ENCODE data around the gene CHMP1B. TPM values are rescaled to one million over a fixed set of nuclear protein-coding genes. Genes with fewer than 3 reads are reported as not detected.
"Not testable (repeated sequence)": the region's sequence is repeated elsewhere in the genome, so short reads cannot be mapped to it uniquely, and the experiment has no call there.

Gene CHMP1B
- polyA plus RNA-seq, 4 donors: 35.9 to 50.5 (median 46.4) TPM

DNA sequence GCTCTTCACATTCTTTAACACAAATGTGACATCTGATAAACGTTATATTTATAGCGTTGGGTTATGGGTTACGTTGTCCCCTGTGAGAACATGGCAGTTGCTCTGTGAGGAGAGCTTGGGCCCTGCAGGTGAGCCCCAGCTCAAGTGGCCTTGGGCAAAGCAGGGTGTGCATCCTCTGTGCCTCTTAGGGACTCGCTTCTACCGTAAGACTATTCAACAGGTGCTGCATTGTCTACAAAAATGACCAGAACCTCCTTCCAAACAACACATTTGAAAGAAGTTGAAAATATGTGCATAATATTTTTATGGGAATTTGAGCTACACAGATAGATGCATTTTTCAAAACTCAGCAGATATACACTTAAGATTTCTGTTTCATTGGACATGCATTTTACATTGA lies 16.4 kb upstream of the CHMP1B start:
- no peak for DNase-seq (ENCODE audit: low read depth in 4 of 4, low spot score in 3 of 4)

DNA sequence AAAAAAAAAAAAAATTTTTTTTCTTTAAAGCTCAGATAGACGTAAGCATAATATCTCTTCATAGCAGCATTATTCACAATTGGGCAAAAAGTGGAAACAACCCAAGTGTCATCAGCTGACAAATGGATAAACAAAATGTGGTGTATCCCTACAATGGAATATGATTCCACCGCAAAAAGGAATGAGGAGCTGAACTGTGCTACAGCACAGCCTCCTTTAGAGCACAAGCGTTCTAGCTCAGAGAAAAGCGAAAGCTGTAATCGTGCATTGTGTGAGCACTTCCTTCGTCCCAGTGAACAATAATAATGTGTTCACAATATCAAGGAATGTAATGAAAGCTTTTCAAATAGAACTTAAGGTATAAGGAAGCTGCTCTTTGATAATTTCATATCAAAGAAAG lies 11.7 kb upstream of the CHMP1B start:
- DNase-seq (ENCODE audit: low read depth in 4 of 4, low spot score in 3 of 4): no peak

DNA sequence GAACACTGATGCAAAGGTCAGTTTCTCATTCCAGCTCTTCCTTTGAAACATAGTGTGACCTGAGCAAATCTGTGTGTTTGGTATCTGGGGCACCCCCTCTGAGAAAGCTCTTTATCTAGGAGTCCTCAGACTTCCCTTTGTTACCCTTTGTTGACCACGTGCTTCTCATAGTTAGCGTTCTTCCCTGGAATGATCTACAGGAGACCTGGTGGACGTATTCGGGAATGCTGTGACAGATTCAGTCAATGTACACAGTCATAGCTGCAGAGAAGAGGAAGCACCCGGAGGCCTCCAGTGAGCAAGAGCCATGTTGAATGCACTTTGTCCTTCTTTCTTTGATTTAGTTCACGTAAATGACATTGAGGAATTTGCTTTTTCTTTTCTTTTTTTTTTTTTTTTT lies 10.7 kb upstream of the CHMP1B start:
- no peak for DNase-seq (ENCODE audit: low read depth in 4 of 4, low spot score in 3 of 4)

DNA sequence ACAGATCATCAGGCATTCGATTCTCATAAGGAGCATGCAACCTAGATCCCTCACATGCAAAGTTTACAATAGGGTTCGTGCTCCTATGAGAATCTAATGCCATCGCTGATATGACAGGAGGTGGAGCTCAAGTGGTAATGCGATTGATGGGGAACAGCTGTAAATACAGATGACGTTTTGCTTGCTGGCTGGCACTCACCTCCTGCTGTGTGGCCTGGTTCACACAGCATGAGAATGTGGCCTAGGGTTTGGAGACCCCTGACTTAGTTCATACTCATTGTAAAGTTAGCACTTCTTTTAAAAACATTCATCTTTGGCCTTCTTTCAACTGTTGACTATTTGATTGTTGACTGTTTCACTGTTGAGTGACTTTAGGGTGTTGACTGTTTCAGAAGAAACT lies 8.7 kb upstream of the CHMP1B start:
- no peak for DNase-seq (ENCODE audit: low read depth in 4 of 4, low spot score in 3 of 4)

DNA sequence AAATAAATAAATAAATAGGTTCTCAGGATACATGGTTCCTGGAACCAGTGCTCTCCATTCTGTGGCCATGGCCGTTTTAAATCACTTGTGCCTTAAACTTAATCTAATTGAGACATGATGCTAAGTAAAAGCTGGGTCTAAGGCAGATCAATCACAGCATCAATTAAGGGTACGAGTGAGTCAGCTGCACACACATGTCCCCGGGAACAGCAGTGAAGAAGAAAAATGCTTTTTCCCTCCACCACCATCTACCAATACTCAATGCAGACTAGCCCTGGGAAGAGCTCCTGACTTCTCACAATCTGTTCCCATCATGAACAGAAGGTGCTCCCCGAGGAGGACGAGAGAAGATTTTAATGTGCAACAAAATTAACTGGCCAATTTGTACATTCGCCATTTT lies 6.8 kb upstream of the CHMP1B start:
- DNase-seq (ENCODE audit: low read depth in 4 of 4, low spot score in 3 of 4): no peak

DNA sequence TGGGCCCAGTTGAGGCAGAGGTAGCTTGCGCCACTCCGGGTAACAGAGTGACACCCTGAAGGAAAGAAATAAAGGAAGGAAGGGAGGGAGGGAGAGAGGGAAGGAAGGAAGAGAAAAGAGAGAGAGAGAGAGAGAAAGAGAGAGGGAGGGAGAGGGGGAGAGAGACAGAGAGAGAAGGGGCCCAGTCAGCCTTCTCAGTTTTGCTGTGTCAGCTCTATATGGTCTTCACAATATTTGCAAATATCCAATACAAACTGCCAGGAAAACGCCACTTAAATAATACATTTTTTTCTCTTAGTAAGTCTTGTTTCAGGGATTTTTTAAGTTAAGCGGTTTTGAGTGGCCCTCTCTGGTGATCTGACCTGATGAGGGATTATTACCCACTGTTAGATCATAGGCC lies 5.6 kb upstream of the CHMP1B start:
- no peak for DNase-seq (ENCODE audit: low read depth in 4 of 4, low spot score in 3 of 4)

DNA sequence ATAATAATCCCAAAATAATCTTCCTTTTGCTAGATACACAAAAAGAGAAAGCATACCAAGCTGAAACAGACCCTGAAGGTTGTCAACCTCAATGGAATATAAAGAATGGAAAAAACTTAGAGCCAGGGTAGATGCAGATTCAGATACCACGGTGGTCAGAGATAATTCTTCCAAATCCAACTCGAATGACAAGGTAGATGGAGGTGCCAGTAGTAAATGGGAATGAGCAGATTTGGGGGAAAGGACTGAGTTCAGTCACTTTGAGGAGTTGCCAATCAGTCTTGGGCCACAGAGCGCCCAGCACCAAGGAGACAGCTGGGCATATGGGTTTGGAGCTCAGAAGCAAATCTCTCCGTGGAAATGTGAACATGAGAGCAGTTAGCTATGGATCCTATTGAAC lies 3.4 kb upstream of the CHMP1B start:
- DNase-seq (ENCODE audit: low read depth in 4 of 4, low spot score in 3 of 4): no peak

DNA sequence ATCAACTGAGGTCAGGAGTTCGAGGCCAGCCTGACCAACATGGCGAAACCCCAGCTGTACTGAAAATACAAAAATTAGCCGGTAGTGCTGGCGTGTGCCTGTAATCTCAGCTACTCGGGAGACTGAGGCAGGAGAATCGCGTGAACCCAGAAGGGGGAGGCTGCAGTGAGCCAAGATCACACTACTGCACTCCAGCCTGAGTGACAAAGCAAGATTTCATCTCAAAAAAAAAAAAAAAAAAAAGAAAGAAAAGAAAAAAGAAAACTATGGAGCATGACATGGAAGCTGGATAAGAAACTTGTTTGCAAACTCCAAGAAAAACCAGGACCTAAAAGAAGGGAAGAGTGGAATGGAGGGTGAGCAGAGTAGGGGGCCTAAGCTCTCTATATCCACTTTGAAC lies 1.9 kb upstream of the CHMP1B start:
- no peak for DNase-seq (ENCODE audit: low read depth in 4 of 4, low spot score in 3 of 4)

DNA sequence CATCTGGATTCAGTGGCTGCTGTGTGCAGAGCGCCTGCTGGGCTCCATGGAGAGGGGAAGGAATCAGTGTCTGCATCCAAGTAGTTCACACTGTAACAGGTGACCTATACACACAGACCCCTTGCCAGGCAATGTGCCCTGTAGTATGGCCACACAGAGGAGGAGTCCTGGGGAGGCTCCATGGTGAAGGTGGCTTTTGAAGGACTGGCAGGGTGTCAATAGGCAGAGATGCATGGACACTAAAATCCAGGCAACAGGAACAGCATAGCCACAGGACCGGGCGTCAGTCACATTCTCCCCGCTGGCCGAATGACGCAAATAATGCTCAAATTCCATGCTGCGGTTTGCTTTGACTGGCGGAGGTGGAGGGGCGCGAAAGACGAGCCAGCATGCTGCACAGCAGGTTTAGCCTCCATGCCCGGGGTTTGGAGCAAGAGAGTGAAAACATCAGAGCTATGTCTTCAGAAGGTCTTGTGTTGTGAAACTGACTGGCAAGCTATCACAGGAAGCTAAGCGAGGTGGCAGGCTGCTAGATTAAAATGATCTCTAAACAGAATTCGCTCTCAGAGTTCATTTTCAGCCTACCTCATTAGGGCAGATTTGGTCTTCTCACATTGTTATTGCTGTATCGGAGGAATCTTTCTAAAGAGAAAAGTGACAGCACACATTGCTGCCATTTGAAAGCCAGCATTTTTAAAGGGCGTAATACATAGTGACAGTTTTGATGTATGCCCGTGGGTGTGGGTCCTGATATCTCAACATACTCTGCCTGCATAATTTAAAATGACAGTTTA lies 1.2 kb upstream of the CHMP1B start:
- peak in 2 of 4 donors; percentile 18 to 20 for DNase-seq (ENCODE audit: low read depth in 4 of 4, low spot score in 3 of 4)

DNA sequence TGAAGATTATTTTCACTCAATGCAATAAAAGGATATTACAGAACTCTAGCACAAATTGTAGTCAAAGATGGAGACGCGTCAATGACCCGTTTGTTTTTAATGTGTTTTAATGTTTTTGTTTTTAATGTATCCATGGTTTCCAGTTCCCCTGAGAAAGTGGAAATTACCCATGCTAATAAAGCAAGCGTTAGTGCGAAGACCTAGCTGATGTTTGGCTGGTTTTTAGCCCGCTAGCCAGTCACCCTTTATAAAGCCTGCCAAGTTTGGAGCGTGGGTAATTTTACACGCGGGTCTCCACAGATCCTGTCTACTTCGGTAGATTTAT lies 430 bp upstream of the CHMP1B start:
- DNase-seq (ENCODE audit: low read depth in 4 of 4, low spot score in 3 of 4): peak in 1 of 4 donors; percentile 16

DNA sequence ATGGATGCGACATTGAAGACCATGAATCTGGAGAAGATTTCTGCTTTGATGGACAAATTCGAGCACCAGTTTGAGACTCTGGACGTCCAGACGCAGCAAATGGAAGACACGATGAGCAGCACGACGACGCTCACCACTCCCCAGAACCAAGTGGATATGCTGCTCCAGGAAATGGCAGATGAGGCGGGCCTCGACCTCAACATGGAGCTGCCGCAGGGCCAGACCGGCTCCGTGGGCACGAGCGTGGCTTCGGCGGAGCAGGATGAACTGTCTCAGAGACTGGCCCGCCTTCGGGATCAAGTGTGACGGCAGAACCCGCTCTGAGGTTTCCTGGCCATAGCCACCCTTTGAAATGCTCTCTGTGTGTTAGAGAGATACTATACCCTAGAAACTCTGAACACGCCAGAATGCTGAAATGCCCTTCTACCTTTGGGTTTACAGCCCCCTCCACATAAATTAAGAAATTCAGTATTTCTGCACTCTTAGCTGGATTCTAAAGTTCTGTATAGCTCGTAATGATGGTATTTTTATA lies 659 bp downstream of the CHMP1B start:
- peak in 1 of 4 donors; percentile 12 for DNase-seq (ENCODE audit: low read depth in 4 of 4, low spot score in 3 of 4)

DNA sequence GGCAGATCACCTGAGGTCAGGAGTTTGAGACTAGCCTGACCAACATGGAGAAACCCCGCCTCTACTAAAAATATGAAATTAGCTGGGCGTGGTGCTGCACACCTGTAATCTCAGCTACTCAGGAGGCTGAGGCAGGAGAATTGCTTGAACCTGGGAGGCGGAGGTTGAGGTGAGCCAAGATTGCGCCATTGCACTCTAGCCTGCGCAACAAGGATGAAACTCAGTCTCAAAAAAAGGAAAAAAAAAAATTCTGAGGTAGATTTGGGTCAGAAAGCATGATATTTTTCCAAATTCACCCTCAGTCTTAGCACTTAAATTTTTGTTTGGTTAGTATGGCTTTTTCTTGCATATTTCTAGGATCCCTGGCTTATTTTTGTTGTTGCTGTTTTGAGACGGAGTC lies 3.3 kb downstream of the CHMP1B start:
- not testable (repeated sequence) for DNase-seq (ENCODE audit: low read depth in 4 of 4, low spot score in 3 of 4)

DNA sequence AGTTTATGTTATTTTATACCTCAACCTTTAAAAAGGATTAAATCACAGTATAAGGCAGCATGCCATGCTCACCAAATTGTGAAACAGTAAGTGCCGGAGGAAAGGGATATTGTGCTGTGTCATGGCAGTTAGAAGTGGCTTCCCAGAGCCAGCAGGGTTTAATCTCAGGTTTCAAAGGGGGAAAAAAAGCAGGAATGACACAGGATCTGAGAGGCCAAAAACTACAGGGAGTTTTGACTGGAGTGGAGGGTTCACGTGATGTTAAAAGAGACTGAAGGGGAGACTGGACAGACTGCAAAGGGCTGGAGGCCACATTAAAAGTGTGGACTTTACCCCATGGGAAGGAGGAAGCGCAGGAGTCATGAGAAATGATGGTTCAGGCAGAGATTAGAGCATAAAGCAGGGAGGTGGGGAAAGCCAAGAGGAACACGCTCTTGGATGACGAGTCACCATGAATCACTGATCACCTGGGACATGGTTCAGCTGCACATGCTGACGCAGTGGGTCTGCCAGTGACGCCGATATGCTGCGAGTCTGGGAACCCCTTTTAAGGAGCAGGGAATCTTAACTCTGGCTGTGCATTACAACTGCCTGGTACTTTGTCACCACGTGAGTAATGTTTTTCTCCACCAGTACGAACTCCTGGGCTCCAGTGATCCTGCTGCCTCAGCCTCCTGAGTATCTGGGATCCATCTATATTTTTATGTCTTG lies 6.1 kb downstream of the CHMP1B start:
- peak in 1 of 4 donors; percentile 39 for DNase-seq (ENCODE audit: low read depth in 4 of 4, low spot score in 3 of 4)

DNA sequence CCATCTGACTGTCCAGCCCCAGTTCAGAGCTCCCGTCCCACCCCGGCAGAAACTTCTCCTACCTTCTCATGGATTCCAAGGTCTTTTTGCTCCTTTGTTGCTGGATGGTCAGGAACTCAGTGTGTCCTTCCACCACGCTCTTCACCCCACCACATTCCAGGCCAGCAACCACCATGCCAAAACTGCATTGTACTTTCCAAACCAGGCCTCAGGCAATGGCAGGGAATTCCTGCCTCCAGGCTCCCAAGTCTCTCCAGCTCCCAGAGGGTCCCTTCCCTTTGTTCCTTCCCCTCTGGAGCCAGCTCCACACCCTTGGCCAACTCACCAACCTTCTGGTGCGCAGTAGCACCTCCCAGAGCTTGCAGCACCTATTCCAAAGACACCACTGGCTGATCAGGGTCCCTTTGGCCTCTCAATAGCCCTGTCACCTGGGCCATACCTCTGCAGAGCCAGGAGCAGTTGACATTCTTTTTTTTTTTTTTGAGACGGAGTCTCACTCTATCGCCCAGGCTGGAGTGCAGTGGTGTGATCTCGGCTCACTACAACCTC lies 8.1 kb downstream of the CHMP1B start:
- no peak for DNase-seq (ENCODE audit: low read depth in 4 of 4, low spot score in 3 of 4)

DNA sequence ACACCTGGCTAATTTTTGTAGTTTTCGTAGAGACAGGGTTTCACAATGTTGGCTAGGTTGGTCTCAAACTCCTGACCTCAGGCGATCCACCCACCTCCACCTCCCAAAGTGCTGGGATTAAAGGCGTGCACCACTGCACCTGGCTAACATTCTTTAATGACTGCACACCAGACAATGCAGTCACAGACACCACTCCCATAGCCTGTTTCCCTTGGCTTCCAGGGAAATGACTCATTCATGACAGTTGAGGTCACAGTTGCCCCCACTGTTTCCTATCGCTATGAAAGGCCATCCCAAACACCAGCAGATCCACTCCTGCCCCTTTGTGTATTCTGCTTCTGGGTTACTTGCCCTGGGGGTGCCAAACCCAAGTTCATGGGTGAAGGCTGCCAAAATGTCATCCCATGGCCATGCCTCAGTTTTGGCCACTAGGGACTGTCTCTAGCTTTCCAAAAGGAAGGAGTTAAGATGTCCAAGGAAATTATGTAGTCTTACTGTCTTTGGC lies 8.7 kb downstream of the CHMP1B start:
- DNase-seq (ENCODE audit: low read depth in 4 of 4, low spot score in 3 of 4): no peak

DNA sequence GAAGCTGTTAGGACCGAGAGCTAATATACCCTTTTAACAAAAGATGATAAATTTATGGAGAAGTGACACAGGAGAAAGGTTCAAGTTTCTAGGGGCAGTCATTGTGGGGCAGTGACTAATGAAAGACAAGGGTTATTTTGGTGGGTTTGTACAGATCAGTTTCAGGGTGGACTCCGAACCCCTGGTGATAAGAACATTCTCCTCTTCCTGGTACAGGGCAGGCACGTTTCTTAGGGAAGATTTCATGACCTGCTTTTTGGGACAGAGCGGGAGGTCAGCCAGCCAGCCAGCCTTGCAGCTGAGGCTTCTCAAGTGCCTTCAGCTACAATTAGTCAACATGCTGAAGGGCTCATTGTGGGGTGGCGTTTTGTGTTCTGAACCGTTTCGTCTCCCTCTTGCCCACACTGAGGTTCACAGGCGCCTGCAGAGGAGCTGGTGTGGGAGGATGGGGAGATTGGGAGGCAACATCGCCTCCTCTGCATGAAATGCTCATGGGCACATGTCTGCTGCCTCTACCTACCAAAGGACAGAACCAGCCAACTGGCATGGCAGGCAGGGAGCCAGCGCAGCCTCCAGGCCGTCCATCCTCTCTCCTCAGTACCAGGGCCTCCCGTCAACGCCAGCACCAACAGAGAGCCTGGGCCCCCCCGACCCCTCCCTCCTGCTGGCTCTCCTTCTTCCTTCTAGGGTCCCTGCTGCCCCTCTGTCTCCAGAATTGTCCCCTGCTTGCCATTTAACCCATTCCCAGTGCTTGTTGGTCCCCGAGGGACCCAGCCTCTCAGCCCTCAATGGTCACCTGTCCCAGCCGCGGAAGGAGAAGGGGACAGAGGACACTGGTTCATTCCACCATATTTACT lies 9.6 kb downstream of the CHMP1B start:
- DNase-seq (ENCODE audit: low read depth in 4 of 4, low spot score in 3 of 4): no peak

DNA sequence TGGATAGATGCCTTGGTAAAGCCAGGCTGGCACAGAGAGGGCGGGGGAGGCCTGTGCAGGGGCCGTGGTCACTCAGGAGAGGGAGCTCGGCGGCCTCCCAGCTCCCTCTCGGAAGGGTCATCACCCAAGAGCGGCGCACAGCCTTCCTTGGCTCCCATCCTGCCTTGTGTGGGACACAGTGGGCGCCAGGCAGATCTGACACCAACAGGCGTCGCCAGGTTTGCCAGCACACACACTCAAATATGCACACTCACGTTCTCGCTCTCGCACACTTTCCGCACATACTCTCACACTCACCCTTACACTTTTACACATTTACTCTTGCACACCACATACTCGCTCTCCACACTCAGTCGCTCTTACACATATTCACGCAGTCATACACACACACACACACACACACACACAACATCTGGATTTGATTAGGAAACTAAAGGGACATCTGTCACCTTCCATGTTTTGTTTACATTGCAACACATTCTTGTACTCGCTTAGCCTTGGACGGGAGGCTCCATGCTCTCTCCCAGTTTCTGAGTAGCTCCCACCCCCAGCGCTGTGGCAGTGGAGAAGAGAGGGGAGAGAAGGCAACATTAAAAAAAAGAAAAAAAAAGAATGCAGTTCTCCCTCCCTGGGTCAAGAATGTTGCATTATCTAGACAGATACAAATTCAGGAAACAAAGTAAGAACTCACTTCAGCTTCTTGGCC lies 10.5 kb downstream of the CHMP1B start:
- DNase-seq (ENCODE audit: low read depth in 4 of 4, low spot score in 3 of 4): no peak

DNA sequence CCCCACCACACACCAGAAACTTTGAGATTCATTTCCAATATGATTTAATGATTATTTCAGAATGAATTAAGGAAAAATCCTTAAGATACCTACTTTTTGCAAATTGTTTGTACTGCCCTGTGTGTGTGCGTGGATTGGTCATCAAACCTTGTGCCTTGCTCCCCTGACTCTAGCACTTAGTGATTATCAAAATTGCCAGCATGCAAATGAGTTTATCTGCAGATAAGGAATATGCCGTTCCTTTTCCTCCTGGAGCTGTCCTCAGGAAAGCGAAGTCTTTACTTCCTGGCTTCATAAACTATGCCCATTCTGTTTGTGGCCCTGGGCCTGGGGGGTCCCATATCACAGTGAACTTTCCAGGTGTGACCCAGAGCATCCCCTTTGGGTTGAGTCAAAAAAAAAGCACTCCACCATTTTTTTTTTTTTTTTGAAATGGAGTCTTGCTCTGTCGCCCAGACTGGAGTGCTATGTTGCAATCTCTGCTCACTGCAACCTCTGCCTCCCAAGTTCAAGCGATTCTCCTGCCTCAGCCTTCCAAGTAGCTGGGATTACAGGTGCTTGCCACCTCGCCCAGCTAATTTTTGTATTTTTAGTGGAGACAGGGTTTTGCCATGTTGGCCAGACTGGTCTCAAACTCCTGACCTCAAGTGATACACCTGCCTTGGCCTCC lies 11.4 kb downstream of the CHMP1B start:
- DNase-seq (ENCODE audit: low read depth in 4 of 4, low spot score in 3 of 4): no peak

DNA sequence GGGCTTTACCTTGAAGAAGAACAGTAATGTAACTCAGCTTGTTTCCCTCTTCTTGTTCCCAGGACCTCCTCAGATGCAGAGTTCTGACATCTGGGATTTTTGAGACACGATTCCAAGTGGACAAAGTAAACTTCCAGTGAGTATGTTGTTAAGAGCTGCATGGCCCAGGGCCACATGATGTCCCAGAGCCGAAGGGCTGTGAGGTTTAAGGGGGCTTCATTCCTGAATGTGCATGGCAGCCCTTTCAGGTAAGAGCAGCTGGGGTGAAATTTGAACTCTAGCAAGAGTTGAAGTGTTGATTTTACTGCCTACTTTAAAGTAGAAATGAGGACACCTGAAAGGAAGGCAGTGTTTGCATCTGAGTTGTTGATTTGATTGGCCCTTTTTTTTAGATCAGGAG lies 13.3 kb downstream of the CHMP1B start:
- DNase-seq (ENCODE audit: low read depth in 4 of 4, low spot score in 3 of 4): no peak

DNA sequence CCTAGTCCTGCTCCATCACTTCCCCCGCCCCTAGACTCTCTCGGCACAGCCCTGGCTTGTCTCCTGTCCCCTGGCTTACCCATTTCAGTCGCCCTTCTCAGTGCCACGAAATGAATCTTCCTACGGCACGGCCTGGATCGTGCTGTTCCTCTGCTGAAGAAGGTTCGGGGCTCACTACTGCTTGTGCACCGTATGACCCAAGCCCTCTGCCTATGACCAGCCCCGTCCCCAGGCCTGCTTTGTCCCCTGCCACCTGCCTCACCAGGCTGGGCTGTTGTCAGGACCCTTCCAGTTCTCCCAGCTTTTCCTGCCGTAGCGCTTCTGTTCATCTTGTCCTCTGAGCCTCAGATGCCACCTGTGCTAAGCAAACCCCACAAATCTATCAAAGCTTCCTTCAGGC lies 13.9 kb downstream of the CHMP1B start:
- no peak for DNase-seq (ENCODE audit: low read depth in 4 of 4, low spot score in 3 of 4)
